HFFc6 (cell line): ENCODE data around the gene TCTN2. TPM values are rescaled to one million over a fixed set of nuclear protein-coding genes. Genes with fewer than 3 reads are reported as not detected.

Experiments
- DNase-seq: peaks from one replicate; pipeline ENCODE4 v3.0.0-alpha.2; 2018
- H3K27ac Mint-ChIP-seq: 2 replicates; pipeline ENCODE4 v1.8.0; 2020; ENCODE audit warnings: mild to moderate bottlenecking, mixed read lengths
- H3K27me3 Mint-ChIP-seq: 2 replicates; pipeline ENCODE4 v1.8.0; 2021; ENCODE audit warnings: mild to moderate bottlenecking, moderate library complexity, mixed read lengths; ENCODE audit not compliant: insufficient read depth
- H3K36me3 Mint-ChIP-seq: 2 replicates; pipeline ENCODE4 v1.8.0; 2021; ENCODE audit warnings: low read depth, mixed read lengths
- H3K4me1 Mint-ChIP-seq: 2 replicates; pipeline ENCODE4 v1.8.0; 2020; ENCODE audit warnings: low read depth, mixed read lengths
- H3K4me3 Mint-ChIP-seq: 2 replicates; pipeline ENCODE4 v1.8.0; 2020; ENCODE audit warnings: mild to moderate bottlenecking, moderate library complexity, mixed read lengths
- H3K9me3 Mint-ChIP-seq: 2 replicates; pipeline ENCODE4 v1.8.0; 2020; ENCODE audit warnings: mild to moderate bottlenecking, mixed read lengths
- CTCF ChIP-seq: fragments of 200-600 bp; sonication (generic); IDR thresholded peaks from 2 replicates; pipeline ENCODE4 v1.5.0; 2021; ENCODE audit warnings: antibody characterized with exemption, mild to moderate bottlenecking
- total RNA-seq, 6 experiments: library from RNA; stranded (reverse); fragmentation: NEBNext Ultra II Directional; extraction: Animal tissue kit (Norgen Biotek cat#: 25700); gene quantifications; 2 replicates in 1 of 6; 3 replicates in 5 of 6; pipeline ENCODE4 v1.2.3, GENCODE V29; 2021

The TCTN2 gene
- total RNA-seq, 6 experiments from 2014 or later = 6.5 to 11.2 (median 9.5) TPM

GRCh38 chr12:123671876-123672275 is 963 bp downstream of the TCTN2 start:
- H3K9me3 Mint-ChIP-seq = no peaks in the 10 kb centered on the region
- H3K27ac Mint-ChIP-seq = peak overlapping the region; percentile 80; the same call in 1 of the 2 replicates
- TF ChIP-seq CTCF = no peak
- peaks cover 11% of the 10 kb centered on the region for H3K4me1 Mint-ChIP-seq
- no peaks in the 10 kb centered on the region; the same call in 1 of the 2 replicates for H3K27me3 Mint-ChIP-seq
- peaks cover 9% of the 10 kb centered on the region for H3K36me3 Mint-ChIP-seq
- H3K4me3 Mint-ChIP-seq = peak overlapping the region; percentile 94
- no peak for DNase-seq

GRCh38 chr12:123675436-123675835 is 4.5 kb downstream of the TCTN2 start:
- no peak overlapping the region for H3K4me3 Mint-ChIP-seq
- H3K4me1 Mint-ChIP-seq = peaks cover 11% of the 10 kb centered on the region
- H3K9me3 Mint-ChIP-seq = no peaks in the 10 kb centered on the region
- no peak for TF ChIP-seq CTCF
- peaks cover 5% of the 10 kb centered on the region; the same call in 1 of the 2 replicates for H3K36me3 Mint-ChIP-seq
- H3K27ac Mint-ChIP-seq = no peak overlapping the region
- no peak for DNase-seq
- H3K27me3 Mint-ChIP-seq = no peaks in the 10 kb centered on the region; the same call in 1 of the 2 replicates

- Mint-ChIP-seq H3K36me3 (peaks cover 5% of the 10 kb centered on the region; the same call in 1 of the 2 replicates), H3K9me3 (no peaks in the 10 kb centered on the region), H3K4me3 (no peak overlapping the region), H3K27ac (no peak overlapping the region), H3K27me3 (no peaks in the 10 kb centered on the region; the same call in 1 of the 2 replicates), H3K4me1 (peaks cover 7% of the 10 kb centered on the region)
- DNase-seq = no peak
- no peak for TF ChIP-seq CTCF
Observed at GRCh38 chr12:123676616-123677320, 5.9 kb downstream of the TCTN2 start.

- DNase-seq = no peak
- Mint-ChIP-seq H3K4me1 (no peaks in the 10 kb centered on the region), H3K4me3 (no peak overlapping the region), H3K27me3 (no peaks in the 10 kb centered on the region; the same call in 1 of the 2 replicates), H3K27ac (no peak overlapping the region), H3K36me3 (peaks cover 5% of the 10 kb centered on the region; the same call in 1 of the 2 replicates), H3K9me3 (no peaks in the 10 kb centered on the region)
- no peak for TF ChIP-seq CTCF
Observed at GRCh38 chr12:123678981-123679380, 8.1 kb downstream of the TCTN2 start.

- TF ChIP-seq CTCF = no peak
- H3K4me3 Mint-ChIP-seq = no peak overlapping the region
Observed at GRCh38 chr12:123681605-123682004, 10.7 kb downstream of the TCTN2 start.

More at GRCh38 chr12:123681605-123682004, 10.7 kb downstream of the TCTN2 start:
- no peaks in the 10 kb centered on the region for H3K4me1 Mint-ChIP-seq
- H3K27ac Mint-ChIP-seq = no peak overlapping the region
- no peak for DNase-seq
- no peaks in the 10 kb centered on the region for H3K36me3 Mint-ChIP-seq
- no peaks in the 10 kb centered on the region for H3K9me3 Mint-ChIP-seq
- no peaks in the 10 kb centered on the region for H3K27me3 Mint-ChIP-seq
